ENCODE measurements around the gene AHCYL2.
A peak's percentile ranks its signal among the peaks of the same experiment; 100 is the strongest.
"Not testable (repeated sequence)": the region's sequence is repeated elsewhere in the genome, so short reads cannot be mapped to it uniquely, and the experiment has no call there.

The AHCYL2 gene

DNA sequence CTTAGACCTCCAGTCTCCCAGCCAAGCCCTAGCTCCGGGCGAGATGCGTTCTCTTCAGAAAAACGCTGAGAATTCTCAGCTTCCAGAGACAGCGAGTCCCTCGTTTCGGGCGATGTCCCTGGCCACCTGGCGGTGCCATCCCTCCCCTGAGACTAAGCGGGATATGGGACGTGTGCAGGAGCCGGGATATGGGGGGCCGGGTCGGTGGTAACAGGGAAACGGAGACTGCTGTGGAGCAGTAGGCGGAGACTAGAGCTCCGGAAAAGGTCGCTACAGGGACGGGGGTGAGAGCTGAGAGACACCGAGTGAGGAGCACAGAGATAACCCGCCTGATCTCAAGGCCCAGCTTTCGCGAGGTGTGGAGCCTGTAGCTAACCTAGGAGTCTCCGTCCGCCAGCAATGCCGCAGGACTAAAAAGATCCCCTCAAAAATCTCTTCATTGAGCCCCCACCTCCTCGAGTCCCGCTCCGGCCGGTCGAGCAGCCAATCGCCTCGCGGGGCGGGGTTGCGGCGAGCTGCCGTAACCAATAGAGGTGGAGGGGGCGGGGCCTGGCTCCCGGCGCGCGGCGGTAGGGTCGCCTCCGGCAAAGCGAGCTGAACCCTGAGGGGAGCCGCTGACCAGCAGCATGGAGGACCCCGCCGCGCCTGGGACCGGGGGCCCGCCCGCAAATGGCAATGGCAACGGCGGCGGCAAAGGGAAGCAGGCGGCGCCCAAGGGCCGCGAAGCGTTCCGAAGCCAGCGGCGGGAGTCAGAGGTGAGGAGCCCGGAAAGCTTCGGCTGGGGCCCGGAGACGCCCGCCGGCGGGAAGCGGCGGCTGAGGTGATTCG lies 209.2 kb downstream of the AHCYL2 start, which contains the start of gene STRIP2:
TSS of gene STRIP2 (plus strand) at position 586 of the 828 bp plus-strand sequence. CDS start at position 627, 41 bp downstream.
- peak; percentile 85 to 97 for DNase-seq

DNA sequence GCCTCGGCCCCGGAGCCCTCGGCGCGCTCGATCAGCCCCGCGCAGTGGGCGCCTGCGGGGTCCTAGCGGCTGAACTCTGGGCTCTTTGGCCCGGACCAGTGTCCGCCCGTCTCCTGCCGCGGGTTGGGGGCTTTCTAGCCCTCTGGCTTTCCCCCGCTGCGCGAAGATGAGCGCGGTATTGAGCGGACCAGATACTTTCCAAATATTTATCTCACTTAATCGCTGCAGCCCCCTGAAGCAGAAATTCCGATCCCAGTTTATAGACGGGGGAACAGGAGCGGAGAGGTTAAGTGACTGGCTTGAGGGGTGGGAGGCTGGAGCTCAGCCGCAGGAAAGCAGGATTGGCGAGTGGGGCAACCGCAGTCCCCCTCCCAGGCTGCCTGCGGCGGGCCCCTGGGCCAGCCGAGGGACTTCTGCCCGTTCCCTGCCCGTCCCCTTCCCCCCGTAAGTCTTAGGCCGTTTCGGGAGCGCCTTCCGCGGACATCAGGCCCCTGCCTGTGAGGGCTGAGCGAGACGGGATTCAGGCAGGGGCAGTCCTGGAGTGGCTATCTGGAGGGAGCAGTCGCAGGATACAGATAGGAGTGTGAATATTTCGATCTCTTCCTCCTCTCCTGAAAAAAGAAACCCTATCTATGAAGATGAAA lies 210.0 kb downstream of the AHCYL2 start:
- peak in 1 of 2 experiments; percentile 53 for DNase-seq

DNA sequence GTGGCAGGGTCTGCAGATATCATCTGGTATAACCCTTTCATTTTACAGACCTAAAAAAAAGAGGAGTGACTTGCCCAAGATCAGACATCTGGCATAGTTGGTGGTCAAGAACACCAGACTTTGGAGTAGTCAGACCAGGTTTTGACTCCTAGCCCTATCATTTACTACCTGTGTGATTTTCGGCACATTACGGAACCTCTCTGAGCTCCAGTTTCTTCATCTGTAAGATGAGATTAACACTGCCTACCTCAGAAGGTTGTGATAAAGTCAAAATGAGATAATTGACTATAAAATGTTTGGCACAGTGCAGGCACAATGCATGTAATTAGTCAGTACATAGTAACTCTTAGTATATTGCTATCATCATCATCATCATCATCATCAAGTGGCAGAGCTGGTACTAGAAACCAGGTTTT lies 210.6 kb downstream of the AHCYL2 start:
- no peak for DNase-seq

DNA sequence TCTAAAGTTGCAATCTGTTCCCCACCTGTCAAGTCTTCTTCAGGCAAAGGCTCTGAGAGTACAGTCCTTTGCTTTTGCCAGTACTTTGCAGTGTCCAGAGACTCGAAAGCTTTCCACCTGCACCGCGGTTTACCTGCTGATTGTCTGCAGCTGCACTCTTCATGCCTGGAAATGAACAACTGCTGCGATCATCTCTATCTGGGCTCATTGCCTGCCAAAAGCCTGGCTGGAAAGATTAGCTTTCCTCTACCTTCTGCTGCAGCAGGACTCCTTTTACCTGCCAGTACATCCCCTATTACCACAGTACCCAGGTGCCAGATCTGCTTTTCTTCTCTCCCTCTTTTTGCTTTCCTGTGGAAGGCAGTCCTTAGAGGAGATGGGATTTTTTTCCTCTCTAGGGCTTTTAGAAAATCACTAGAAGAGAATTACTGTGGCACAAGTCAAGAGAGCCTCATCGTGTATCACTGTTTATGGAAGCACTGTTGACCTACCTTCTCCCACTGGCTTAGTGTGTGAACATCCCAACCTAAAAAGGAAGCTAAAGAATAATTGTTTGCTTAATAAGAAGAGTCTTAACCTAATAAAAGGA lies 211.6 kb downstream of the AHCYL2 start:
- DNase-seq = peak in 1 of 2 experiments; percentile 36

DNA sequence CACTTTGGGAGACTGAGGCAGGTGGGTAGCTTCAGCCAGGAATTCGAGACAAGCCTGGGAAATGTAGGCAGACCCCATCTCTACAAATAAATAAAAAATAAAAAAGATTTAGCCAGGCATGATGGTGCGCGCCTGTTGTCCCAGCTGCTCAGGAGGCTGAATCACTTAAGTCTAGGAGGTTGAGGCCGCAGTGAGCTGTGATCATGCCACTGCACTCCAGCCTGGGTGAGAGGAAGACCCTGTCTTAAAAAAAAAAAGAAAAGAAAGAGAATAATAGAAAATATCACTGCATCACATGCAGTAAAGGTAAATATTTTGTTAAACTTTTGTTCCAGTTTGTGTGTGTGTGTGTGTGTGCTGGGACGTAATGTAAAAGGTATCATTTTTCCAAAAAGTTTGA lies 212.4 kb downstream of the AHCYL2 start:
- DNase-seq = no peak

DNA sequence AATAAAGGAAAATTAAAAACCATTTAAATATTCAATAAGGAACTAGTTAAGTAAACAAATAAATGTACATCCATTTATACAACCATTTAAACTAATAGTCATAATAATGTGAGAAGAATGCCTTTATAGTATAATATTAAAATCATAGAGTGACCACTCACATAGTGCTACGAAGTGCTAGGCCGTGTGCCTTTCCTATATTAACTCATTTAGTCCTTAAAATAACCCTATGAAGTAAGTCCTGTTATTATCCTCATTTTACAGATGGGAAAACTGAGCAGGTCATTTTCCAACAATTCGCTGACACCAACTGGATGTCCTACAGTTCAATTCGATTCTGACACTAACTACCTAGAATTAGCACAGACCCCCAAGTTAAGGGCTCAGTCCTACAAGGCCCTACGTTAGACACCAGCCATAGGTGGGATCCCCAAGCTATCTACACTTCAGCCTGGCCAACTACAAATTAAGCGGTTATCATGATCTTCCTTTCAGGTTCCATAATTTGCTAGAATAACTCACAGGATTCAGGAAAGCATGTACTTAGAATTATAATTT lies 213.5 kb downstream of the AHCYL2 start:
- no peak for DNase-seq

DNA sequence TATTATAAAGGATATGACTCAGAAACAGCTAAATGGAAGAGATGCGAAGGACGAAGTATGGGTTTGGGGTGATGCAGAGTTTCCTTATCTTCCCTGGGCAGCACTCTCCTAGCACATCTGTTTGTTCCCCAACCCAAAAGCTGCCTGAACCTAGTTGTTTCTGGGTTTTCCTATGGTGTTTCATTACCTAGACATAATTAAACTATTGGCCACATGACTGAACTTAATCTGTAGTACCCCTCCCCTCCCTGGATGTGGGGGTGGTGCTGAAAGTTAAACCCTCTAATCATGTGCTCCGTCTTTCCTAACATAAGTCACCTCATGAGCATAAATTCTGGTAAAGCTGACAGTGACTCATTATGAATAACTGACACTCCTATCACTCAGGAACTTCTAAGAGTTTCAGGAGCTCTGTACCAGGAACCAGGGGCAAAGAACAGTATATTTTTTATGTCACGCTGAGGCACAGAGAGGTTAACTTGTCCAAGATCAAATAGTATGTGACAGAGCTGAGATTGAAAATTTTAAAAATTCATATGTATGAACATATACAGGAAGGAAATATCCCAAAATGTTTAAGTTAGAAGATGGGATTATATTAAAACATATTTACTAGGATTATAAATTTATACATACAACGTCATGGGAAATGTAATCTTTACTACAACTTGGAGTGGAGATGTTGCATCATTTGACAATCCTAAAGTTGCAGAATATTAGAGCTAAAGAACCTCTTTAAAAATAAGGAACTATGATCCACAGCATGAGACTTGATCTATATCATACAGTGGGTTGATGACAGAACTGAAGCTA lies 214.2 kb downstream of the AHCYL2 start:
- DNase-seq = no peak

DNA sequence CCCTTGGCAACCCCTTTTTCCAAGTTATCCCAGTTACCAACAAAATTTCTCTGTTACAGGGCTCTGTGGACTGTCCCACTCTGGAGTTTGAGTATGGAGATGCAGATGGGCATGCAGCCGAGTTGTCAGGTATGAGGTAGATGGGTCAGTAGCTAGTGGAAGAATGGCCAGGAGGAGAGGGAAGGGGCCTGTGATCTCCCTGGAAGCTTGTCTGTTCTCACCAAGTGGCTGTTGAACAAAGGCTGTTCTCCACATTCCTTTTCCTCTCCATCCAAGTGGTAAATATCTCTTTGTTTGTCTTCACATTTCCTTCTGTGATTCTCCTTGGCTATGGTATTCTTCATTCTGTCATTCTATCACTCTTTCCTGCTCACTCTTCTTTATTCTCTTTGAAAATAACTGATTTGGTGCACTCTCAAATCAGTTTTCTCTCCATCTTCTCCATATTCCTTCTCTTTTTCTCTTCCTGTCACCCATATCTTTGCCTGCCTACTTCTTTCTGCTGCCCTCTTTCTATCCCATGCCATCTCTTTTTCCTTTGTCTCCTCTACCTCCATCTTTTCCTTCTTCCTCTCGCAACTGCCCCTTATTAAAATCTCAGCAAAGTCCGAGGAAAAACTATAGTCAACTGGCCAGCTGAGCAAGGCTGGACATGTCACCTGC lies 215.3 kb downstream of the AHCYL2 start:
- DNase-seq = no peak

DNA sequence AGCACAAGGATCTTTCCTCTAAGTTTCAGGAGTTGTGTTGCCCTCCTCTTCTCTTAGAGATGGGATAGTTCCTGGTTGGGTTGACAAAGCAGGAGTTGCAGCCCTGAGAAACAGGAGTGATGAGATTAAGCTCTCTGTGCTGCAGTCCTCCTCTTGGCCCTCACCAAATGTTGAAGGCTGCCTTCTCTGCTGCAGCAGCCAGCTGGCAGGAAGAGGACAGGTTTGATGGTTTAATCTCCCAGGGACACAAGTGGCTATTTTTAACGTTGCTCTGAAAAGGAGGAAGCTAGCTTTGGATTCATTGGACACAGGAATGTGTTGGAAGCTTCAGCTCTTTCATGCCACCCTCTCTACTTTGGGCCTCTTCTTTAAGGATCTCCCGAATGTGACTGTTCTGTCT lies 218.8 kb downstream of the AHCYL2 start:
- DNase-seq = no peak

DNA sequence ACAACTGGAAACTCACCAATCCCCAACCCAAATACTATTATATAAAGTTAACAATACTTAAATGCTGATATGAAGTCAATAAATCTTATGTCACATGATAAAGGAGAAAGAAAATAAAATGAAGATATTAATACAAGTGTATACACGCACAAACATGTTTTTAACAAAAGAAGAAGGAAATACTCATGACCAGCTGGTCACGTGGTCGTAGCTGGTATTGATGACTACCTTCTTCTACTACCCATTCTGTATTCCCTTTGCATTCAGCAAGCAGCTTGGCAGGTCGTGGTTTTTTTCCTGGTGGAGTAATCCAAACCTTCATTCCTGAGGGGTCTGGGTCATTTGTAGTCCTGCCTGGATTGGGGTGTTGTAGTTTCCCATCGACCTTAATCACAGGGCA lies 219.9 kb downstream of the AHCYL2 start:
- not testable (repeated sequence) for DNase-seq

DNA sequence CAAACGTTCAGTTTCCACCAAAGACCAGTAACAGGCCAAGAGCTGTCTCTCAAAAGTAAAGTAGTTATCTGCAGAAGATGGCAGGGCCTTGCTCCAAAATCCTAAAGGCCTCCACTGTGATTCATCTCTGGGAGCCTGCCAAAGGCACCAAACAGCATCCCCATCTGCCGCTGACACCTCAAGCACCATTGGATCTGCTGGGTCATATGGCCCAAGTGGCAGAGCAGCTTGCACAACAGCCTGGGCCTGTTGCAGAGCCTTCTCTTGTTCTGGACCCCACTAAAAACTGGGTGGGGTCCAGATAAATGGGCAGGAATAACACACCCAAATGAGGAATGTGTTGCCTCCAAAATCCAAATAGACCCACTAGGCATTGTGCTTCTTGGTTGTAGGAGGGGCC lies 222.1 kb downstream of the AHCYL2 start:
- not testable (repeated sequence) for DNase-seq

DNA sequence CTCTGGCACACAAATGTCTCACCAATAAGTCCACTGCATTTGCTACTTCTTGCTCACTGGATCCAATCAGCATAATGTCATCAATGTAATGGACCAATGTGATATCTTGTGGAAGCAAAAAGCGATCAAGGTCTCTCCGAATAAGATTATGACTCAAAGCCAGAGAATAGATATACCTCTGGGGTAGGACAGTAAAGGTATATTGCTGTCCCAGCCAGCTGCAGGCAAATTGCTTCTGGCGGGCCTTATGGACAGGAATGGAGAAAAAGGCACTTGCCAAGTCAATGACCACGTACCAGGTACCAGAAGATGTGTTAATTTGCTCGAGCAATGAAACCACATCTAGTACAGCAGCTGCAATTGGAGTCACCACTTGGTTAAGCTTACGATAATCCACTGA lies 222.6 kb downstream of the AHCYL2 start:
- DNase-seq = not testable (repeated sequence)

DNA sequence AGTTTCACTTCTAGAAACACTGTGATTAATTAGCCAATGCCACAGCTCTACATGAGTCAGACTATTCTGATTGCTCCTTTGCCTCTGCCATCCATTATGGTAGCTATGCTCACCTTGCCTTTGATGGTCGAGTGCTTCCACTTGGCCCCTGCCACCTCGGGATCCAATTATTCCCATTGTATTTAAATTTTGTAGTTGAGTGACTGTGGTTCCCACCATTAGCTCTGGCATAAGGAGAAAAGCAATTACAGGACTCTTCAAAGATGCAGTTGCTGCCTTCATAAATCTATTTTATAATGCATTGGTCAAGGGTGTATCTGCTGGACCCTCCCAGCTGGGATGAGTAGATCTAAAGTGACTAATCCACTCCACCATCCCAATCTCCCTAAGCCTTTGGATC lies 223.8 kb downstream of the AHCYL2 start:
- DNase-seq = not testable (repeated sequence)

DNA sequence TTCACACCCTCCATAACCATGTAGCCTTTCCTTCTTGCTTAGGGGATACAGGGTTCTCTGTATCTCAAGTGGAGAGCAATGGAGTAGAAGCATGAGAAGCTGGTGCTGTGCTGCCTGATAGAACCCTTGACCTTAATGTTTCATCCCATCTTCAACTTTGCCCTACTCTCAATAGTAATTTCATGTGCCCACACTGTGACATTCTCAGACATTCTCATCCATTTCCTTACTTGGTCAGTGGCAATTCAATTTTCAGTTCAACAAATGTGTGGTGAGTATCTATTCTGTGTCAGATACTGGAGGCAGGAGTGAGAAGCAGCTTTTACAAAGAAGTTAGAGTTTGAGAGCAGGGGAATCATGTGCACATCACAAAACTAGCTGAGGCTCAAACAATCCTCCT lies 225.5 kb downstream of the AHCYL2 start:
- no peak for DNase-seq

DNA sequence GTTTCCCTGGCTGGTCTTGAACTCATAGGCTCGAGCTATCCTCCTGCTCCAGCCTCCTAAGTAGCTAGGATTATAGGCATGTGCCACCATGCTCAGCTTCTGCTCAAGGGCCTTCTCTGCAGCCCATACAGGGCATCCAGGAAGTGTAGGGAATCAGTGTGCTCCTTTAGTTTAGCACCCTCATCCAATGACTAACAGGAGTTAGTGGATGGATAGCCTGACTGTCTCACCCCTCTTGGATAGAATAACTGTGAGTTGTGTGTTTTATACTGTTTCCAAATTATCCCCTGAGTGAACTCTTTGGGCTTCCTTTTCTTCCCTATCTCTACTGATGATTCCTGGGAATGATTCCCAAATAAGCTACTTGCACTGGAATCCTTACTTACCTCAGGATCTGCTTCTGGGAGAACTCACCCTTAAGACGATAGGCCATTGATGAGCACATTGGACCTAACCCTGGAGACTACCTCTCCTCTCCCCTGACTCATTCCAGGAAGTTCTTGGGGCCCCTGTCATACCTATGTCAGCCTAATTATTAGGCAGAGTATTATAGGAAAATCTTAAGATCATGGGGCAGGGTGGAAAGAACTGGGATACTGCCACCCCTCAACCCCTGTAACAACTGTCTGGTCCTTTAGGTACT lies 227.9 kb downstream of the AHCYL2 start:
- no peak for DNase-seq

DNA sequence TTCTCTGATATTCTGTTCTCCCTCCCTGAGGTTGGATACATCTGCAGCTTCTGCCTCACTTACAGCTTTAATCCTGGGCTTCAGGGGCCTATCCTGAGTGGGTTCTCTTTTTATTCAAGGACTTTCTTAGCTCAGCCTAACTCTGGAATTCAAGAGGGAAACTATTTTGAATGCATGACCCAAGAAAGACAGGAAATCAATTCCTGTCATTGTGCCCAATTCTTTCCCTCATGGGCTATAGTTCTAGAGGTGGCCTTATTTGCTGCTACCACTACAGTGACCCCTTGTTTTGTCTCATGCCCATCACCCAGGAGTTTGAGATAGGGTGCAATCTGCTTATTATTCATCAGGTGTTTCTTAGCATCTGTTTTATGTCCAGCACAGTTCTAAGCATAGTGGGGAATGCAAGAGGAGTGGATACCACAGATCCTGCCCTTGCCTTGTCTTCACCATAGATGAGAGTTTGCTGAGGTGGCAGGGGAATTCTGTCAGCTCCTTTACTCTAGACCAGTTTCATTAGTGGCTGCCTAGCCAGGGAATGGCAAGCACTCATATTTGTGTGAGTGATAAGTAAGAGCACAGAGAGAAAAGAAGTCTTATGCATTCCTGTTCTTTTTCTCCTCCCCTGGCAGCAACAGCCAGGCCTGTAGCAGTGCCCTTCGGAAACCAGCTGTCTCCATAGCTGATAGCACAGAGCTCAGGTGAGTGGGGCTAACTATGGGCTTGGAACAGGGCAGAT lies 228.8 kb downstream of the AHCYL2 start:
- DNase-seq = no peak

DNA sequence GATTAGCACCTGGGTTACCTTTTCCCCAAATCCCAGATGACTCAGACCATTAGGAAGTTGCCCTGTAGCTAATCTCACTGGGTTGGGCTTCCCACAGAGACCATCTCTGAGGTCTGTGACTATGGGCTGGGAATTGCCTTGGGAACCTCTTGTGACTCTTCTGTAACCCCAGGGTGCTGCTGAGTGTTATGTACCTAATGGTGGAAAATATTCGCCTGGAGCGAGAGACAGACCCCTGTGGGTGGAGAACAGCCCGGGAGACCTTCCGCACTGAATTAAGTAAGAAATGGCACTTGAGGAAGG lies 229.4 kb downstream of the AHCYL2 start:
- no peak for DNase-seq

DNA sequence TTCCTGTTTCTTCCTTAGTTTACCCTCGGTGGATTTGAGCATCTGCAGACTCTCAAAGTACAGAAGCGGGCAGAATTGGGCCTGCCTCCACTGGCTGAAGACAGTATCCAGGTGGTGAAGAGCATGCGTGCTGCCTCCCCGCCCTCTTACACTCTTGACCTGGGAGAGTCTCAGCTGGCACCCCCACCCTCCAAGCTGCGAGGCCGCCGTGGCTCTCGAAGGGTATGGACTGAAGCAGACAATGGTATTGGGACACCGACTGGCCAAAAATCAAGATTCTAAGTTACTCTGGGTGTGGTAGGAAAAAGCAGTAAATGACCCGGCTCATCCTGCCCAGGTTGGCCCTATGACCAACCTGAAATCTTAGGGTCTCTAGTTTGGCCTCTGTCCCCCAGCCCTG lies 231.6 kb downstream of the AHCYL2 start:
- DNase-seq = no peak

DNA sequence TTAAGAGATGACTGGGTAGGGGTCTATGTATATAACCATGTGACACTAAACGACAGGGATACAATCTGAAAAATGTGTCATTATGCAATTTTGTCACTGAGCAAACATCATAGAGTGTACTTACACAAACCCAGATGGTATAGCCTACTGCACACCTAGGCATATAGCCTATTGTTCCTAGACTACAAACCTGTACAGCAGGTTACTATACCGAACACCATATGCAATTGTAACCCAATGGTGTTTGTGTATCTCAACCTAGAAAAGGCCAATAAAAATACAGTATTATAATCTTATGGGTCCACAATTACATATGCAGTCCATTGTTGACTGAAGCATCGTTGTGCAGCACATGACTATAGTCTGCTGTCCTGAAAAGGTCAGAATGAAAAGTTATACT lies 232.3 kb downstream of the AHCYL2 start:
- no peak for DNase-seq

DNA sequence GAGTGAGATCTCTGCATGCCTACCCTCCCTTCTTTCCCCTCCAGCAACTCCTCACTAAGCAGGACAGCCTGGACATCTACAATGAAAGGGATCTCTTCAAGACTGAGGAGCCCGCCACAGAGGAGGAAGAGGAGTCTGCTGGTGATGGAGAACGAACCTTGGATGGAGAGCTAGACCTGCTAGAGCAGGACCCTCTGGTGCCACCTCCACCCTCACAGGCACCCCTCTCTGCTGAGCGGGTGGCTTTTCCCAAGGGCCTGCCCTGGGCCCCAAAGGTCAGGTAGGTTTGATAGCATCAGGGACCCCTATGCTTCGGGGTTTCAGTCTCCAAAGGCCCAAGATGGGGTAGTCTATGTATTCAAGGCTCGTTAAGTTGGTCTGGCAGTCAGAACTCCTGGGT lies 233.3 kb downstream of the AHCYL2 start:
- no peak for DNase-seq

DNA sequence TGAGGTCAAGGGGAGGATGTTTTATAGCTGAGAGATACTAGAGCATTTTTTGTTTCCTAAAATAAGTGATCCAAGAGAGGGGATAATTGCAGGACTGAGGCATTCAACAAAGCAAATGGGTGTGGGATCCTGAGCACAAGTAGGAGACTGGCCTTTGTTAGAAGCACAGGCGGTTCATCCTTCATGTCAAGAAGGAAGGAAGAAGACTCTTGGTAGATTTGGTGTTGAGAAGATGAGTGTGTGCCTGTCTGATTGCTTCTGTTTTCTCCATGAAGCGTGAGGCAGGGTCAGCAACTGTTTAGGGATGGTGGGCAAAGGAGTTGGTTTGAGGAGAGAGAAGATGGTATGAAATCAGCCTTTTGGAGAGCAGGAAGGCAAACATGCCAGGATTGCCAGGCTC lies 237.0 kb downstream of the AHCYL2 start:
- no peak for DNase-seq

Data from NCI-H526 (cell line).